Measurements from ENCODE around the gene LRCH3.
A peak's percentile ranks its signal among the peaks of the same experiment; 100 is the strongest.

Gene LRCH3

GRCh38 chr3:197791113-197791891 is at the start of gene LRCH3:
LRCH3 (plus strand) TSS chr3:197791254; CDS start chr3:197791279, 25 bp downstream.
- DNase-seq (ENCODE audit: low read depth), result peak; percentile 53

GRCh38 chr3:197742787-197743186 is 48.3 kb upstream of the LRCH3 start:
- no peak for DNase-seq (ENCODE audit: low read depth)

GRCh38 chr3:197746209-197746608 is 44.8 kb upstream of the LRCH3 start:
- DNase-seq (ENCODE audit: low read depth), result no peak

GRCh38 chr3:197746801-197747237 is 44.2 kb upstream of the LRCH3 start:
- no peak for DNase-seq (ENCODE audit: low read depth)

GRCh38 chr3:197748597-197749314 is 42.3 kb upstream of the LRCH3 start:
- no peak for DNase-seq (ENCODE audit: low read depth)

GRCh38 chr3:197749315-197749600 is 41.8 kb upstream of the LRCH3 start:
- DNase-seq (ENCODE audit: low read depth), result no peak

- DNase-seq (ENCODE audit: low read depth), result peak; percentile 63
Observed at GRCh38 chr3:197749601-197750395, 41.3 kb upstream of the LRCH3 start, which contains the start of gene FYTTD1. FYTTD1 (plus strand) TSS chr3:197749883; CDS start chr3:197749972, 89 bp downstream.

GRCh38 chr3:197750396-197750831 is 40.6 kb upstream of the LRCH3 start:
- peak; percentile 32 for DNase-seq (ENCODE audit: low read depth)

- DNase-seq (ENCODE audit: low read depth), result peak; percentile 27
Observed at GRCh38 chr3:197750858-197751737, 40.0 kb upstream of the LRCH3 start.

GRCh38 chr3:197752107-197752506 is 38.9 kb upstream of the LRCH3 start:
- DNase-seq (ENCODE audit: low read depth), result no peak

GRCh38 chr3:197753263-197753662 is 37.8 kb upstream of the LRCH3 start:
- DNase-seq (ENCODE audit: low read depth), result no peak

- DNase-seq (ENCODE audit: low read depth), result no peak
Observed at GRCh38 chr3:197756704-197757103, 34.4 kb upstream of the LRCH3 start.

GRCh38 chr3:197758512-197758911 is 32.5 kb upstream of the LRCH3 start:
- DNase-seq (ENCODE audit: low read depth), result no peak

GRCh38 chr3:197761784-197762183 is 29.3 kb upstream of the LRCH3 start:
- no peak for DNase-seq (ENCODE audit: low read depth)

- no peak for DNase-seq (ENCODE audit: low read depth)
Observed at GRCh38 chr3:197775317-197775716, 15.7 kb upstream of the LRCH3 start.

- DNase-seq (ENCODE audit: low read depth), result no peak
Observed at GRCh38 chr3:197782230-197782629, 8.8 kb upstream of the LRCH3 start.

- no peak for DNase-seq (ENCODE audit: low read depth)
Observed at GRCh38 chr3:197784019-197784585, 7.0 kb upstream of the LRCH3 start.

GRCh38 chr3:197787412-197787811 is 3.6 kb upstream of the LRCH3 start:
- DNase-seq (ENCODE audit: low read depth), result no peak

- DNase-seq (ENCODE audit: low read depth), result no peak
Observed at GRCh38 chr3:197789309-197789708, 1.7 kb upstream of the LRCH3 start.

- no peak for DNase-seq (ENCODE audit: low read depth)
Observed at GRCh38 chr3:197790033-197790432, 1.0 kb upstream of the LRCH3 start.
